DMS114 treated with DMSO at 0.1 percent for 48 hours (cell line): ENCODE data around the gene NAPB.

Experiments
- DNase-seq: peaks from one replicate; lab custom pipeline; 2025; ENCODE audit not compliant: unreplicated experiment; lab: John Stamatoyannopoulos, UW

Gene NAPB

GRCh38 chr20:23438661-23439060 is 17.4 kb upstream of the NAPB start:
- DNase-seq = no peak

GRCh38 chr20:23437126-23437899 is 16.0 kb upstream of the NAPB start:
- DNase-seq = no peak

- DNase-seq = no peak
Observed at GRCh38 chr20:23436681-23437080, 15.4 kb upstream of the NAPB start.

- no peak for DNase-seq
Observed at GRCh38 chr20:23435626-23436539, 14.6 kb upstream of the NAPB start.

- DNase-seq = no peak
Observed at GRCh38 chr20:23434521-23435313, 13.4 kb upstream of the NAPB start.

GRCh38 chr20:23433628-23434027 is 12.3 kb upstream of the NAPB start:
- no peak for DNase-seq

GRCh38 chr20:23425129-23425528 is 3.8 kb upstream of the NAPB start:
- no peak for DNase-seq

- no peak for DNase-seq
Observed at GRCh38 chr20:23419995-23420901, 1.0 kb downstream of the NAPB start.

- no peak for DNase-seq
Observed at GRCh38 chr20:23419657-23419994, 1.7 kb downstream of the NAPB start.

GRCh38 chr20:23417861-23418260 is 3.4 kb downstream of the NAPB start:
- no peak for DNase-seq

GRCh38 chr20:23415959-23416583 is 5.2 kb downstream of the NAPB start:
- no peak for DNase-seq

- DNase-seq = no peak
Observed at GRCh38 chr20:23415555-23415954, 5.7 kb downstream of the NAPB start.

GRCh38 chr20:23414526-23415188 is 6.6 kb downstream of the NAPB start:
- no peak for DNase-seq

- DNase-seq = no peak
Observed at GRCh38 chr20:23413862-23414422, 7.3 kb downstream of the NAPB start.

GRCh38 chr20:23412026-23412425 is 9.3 kb downstream of the NAPB start:
- DNase-seq = no peak

GRCh38 chr20:23410916-23411695 is 10.2 kb downstream of the NAPB start:
- no peak for DNase-seq

- DNase-seq = no peak
Observed at GRCh38 chr20:23409800-23410199, 11.5 kb downstream of the NAPB start.

- DNase-seq = no peak
Observed at GRCh38 chr20:23408957-23409356, 12.3 kb downstream of the NAPB start.
